Central memory CD4-positive, alpha-beta T cell (primary cell): Measurements from ENCODE around the gene CDH24.

ENCODE experiments used
- DNase-seq: peaks from one replicate; pipeline ENCODE4 v3.0.0; 2022

The CDH24 gene

DNA sequence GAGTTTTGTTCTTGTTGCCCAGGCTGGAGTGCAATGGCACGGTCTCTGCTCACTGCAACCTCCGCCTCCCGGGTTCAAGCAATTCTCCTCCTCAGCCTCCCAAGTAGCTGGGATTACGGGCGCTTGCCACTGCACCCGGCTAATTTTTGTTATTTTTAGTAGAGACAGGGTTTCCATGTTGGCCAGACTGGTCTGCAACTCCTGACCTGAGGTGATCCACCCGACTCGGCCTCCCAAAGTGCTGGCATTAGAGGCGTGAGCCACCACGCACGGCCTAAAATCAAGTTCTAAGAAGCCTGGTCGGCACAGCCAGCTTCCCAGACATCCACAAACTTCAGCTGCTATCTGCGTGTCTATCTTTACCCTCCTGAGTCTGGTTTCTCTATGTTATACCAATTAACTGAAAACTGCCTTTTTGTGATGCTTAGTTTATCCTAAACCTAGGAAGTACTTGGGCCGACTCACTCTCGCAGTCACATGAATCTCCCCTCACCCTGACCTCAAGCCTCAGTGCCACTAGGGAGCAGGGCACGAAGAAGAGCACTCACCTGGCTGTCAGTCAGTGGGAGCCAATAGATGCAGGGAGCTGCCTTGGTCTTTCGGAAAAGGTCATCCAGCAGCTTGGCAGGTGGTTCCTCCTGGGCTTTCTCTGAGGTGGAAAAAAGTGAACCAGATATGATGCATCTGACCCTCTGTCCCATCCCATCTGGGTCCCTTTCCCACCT, 3.4 kb upstream of the CDH24 start:
- no peak for DNase-seq

DNA sequence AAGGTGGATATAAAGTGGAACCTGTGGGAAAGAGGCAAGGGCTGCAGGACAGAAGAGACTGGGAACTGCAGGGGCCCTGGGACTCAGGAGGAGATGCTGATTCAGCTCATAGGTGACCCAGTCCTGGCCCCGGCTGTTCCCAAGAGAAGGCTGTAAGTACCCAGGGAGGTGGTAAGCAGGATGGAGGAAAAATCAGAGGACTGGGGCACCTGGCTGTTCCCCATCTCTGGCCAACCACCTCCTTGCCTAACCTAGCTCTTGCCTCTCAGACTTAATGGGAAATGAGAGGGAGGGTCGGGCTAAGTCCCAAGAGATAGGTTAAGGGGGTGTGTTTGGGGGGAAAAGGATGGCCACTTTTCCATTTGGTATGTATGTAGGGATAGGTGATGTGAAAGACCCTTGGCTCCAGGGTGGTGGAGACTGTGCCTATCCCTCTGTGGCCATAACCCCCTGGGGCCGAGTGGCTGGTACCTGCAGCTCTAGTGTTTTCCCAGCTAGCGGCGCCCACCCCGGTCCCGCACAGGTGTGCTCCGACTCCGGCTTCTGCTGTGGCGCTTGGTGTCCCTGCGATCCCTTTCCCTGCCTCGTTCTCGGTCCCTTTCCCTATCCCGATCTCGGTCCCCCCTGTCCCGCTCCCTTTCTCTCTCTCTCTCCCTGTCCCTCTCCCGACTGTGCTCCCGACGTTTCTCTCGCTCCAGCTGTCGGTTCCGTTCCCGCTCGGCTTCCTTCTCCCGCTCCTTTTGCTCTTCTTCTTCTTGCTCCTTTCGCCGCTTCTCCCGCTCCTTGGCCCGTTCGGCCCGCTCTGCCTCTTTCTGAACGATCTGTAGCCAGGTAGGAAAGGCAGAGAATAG, 1.6 kb upstream of the CDH24 start:
- DNase-seq: no peak

DNA sequence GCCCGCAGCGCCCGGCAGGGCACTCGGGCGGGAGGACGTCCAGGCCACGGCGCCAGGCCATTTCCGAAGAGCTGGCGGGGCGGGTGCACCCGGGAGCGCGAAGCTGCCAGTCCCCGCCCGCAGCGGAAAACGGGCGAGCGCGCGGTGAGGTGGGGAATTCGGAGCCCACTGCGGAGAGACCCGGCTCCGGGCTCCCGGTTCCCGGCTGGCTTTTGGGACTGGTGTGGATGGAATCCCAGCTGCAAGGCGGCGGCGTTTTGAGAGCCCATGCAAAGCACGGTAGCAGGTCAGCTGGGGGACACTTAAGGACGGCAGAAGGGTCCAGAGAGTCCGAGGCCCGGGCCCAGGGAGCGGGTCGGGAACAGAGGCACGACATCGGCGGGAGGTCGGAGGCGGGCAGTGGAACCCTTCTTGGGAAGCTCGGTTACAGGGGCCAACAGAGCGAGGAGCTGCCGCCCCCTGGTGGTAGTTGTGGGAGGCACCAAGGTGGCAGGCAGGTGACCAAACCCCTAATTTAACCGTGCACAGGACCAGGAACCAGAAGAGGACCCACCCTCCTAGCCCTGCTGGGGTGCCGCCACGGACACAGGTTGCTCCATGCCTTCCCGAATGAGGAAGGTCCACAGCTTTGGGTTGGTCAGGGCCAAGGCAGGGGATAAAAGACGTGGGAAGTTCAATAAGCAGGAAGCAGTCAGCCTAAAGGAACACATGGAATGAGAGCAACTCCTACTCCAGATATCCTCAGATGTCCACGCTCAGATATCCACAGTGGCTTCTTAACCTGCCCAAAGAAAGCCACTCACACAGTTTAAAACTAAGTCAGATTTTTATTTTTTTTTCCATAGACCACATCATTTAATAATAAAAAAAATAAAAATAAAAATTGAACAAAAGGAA, 685 bp upstream of the CDH24 start:
- peak; percentile 78 for DNase-seq

DNA sequence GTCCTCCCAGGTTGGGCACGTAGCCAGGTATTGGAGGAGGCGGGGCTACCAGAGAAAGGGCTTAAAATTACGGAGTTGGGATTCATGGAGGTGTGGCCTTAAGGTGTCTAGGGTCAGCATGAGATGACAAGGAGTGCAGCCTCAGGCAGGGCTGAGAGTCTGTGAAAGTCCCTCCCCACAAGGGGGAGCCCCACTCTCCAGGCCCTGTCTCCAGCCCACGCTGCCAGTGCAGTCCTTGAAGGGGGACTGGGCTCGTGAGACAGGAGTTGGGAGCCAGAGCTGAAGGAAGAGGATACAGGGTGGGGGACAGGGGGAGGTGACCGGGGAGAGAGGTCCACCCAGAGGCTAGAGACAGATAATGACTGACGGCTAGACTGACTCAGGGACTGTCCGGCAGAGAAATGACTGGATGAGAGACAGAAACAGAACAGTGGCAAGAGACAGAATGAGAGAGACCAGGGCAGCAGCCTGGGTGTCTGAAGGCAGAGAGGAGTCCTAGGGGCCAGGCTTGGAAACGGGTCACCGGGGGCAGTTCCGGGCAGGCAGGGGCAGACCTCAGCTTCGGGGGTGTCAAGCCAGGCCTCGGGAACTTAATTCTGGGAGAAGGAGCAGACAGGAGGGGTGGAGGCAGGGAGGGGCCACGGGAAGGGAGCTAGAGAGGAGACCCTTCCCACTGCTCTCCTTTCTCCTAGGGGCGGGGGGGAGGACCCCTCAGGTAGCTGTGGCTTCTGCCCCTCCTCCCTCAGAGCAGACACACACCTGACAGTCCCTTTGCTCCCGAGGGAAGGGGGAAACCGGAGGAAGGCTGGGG, 970 bp downstream of the CDH24 start:
- peak; percentile 55 for DNase-seq

DNA sequence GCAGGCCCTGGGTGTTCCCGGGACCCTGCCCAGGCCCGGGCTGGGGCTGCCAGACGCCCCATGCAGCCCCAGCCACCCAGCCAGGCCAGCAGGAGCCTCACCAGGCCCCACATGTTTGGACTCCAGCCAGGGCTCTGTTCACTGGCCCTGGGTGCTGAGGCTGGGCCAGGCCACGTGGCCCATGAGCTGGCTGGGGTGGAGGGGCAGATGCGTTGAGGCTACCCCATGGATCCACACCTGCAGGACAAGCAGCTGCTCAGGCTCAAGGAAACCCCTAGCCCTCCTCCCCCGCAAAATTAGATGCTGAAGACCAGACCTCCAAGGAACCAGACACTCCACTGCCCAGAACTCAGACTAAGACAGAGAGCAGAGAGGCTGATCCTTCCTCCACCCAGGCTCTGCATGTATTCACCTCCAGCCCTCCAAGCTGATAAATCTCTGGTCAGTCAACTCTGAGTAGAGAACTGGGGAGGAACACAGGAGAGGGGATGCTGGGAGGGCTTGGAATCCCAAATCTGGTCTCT, 1.6 kb downstream of the CDH24 start:
- DNase-seq: no peak

DNA sequence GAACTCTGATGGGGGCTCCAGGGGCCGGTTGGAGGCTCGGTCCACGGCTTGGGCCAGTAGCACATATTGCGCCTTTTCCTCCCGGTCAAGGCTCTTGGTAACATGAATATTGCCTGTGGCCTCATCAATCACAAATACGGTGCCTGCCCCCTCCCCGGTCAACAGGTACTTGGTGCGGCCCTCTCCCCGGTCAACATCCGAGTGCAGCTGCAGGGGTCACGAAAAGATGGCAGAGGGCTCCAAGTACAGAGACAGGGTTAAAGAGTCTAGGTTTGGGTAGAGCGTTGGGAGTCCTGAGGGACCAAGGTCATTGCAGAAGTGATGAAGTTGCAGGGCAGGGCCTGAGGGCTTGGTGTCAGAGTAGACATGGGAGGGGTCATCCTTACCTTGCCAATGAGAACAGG, 2.2 kb downstream of the CDH24 start:
- no peak for DNase-seq

DNA sequence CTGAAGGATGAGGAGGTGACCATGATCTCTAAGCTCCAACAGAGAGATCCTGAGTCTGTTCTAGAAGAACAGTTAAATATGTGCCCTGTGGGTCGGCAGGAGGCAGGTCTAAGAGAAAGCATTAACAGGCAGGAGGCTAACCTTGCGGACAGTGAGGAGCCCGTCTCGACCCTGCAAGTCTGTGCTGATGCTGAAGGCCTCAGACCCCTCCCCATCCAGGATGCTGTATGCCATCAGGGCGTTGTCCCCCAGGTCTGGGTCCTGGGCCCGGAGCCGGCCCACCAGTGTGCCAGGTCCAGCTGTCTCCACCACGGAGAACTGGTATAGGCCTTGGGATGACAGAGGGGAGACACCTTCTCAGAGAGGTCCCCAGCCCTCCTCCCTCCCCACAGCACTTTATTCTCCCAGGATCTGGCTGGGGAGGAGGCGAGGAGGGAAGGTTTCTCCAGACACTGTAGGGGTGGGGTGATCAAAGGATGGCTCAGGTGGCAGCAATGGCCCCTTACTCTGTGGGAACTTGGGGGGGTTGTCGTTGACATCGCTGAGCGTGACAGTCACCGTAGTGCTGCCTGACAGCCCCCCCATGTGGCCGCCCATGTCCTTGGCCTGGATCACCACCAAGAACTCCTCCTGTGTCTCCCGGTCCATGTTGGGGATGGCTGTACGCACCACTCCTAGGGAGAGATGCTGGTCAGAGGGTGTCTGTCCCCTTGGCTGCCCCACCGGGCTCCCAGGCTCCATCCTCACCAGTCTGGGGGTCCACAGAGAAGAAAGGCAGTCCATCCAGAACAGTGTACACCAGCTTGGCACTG, 3.1 kb downstream of the CDH24 start:
- DNase-seq: no peak

DNA sequence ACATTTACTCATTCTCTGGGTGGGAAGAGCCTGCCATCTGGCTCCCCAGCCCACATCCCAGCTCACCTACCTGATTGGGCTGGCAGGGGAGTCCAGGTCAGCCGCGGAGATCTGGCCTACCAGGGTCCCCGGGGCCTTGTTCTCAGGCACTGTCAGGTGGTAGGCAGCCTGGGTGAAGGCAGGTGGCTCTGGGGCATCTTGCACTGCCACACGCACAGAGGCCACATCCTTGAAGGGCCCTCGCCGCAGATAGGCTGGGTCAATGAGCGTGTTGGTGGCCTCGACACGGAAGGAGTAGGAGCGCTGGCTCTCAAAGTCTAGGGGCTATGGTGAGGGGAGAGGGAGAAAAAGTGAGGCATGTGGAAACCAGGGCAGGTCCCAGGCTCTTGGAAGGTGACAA, 3.9 kb downstream of the CDH24 start:
- DNase-seq: no peak

DNA sequence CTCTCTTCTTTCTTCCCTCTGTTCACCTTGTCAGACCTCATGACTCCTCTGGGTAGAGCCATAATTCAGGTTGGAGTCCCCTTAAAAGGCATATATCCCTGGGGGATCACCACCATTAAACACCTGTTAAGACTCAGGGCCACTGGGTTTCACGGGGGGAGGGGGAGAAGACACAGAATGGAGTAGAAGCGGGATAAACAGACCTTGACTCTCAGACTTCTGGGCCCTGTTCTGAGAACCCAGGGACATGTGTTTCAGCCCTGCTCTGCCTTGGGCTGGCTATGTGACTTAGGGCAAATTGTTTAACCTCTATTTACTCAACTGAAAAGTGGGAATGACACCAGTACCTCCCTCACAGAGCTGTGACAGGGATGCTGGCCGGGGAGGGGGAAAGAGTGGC, 4.6 kb downstream of the CDH24 start:
- no peak for DNase-seq

DNA sequence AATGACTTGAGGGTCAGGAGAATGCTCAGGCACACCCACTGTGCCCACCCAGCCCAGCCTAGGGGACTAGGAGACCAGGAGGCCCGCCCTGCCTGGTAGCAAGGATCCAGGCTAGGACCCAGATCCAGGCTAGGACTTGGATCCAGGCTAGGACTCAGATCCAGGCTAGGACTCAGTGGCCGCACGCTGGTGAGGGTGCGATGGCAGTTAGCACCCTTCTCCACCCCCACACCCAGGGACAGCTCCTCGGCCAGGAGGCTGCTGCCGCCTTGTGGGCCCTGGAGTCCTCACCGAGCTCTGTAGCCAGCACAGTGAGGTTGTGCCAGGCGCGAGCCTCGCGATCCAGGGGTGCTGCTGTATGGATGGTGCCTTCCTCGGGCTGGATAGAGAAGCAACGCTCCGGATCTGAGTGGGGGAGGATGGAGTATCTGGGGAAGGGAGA, 5.1 kb downstream of the CDH24 start:
- no peak for DNase-seq

DNA sequence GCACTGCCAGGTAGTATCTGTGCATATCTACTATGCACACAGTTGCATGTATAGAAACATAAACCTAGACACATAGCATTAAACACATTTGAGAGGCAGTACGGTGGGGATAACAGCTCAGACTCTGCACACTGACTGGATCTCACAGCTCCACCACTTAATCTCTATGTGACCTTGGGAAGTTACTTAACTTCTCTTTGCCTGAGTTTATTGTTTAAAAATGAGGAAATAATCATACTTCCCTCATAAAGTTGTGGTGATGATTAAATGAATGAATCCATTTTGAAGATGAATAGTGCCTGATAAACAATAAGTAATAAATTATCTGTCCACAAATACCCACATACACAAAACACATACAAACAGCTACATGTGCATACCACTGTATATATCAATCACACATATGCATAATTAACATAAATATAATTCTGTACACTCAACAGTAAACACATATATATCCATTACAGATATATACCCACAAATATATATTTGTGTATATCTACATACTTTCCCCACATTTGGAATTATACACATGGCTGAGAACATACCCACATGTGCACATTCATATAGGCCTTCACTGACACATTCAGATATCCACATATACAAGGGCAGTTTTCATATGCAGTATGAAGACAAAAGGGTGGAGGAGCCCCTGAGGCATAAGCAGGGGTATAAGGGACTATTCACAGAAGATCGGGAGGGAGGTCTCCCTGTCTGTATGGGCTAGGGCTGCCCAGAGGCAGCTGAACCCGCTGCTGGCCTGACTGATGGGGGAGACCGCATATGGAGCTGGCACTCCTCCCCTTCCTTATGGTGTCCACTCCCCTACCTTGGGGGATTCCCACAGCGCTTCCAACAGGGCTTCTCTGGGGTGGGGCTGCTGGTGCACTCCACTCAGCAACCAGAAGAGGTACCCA, 5.9 kb downstream of the CDH24 start:
- no peak for DNase-seq

DNA sequence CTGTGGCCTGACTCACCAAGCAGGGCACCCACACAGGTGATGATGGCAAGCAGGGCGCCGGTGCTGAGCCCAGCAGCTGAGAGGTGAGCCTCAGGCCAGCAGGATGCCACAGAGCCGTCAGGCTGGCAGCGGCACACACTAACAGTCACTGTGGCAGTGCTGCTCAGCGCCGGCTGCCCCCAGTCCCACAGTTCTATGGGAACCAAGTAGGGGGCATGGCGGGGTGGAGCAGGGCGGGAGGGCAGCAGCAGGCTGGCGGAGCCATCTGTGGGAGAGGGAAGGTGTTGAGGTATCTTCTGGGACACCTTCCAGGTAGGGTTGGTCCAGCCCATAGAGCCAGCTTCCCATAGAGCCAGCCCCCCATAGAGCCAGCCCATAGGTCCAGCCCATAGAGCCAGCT, 8.3 kb downstream of the CDH24 start:
- DNase-seq: no peak

DNA sequence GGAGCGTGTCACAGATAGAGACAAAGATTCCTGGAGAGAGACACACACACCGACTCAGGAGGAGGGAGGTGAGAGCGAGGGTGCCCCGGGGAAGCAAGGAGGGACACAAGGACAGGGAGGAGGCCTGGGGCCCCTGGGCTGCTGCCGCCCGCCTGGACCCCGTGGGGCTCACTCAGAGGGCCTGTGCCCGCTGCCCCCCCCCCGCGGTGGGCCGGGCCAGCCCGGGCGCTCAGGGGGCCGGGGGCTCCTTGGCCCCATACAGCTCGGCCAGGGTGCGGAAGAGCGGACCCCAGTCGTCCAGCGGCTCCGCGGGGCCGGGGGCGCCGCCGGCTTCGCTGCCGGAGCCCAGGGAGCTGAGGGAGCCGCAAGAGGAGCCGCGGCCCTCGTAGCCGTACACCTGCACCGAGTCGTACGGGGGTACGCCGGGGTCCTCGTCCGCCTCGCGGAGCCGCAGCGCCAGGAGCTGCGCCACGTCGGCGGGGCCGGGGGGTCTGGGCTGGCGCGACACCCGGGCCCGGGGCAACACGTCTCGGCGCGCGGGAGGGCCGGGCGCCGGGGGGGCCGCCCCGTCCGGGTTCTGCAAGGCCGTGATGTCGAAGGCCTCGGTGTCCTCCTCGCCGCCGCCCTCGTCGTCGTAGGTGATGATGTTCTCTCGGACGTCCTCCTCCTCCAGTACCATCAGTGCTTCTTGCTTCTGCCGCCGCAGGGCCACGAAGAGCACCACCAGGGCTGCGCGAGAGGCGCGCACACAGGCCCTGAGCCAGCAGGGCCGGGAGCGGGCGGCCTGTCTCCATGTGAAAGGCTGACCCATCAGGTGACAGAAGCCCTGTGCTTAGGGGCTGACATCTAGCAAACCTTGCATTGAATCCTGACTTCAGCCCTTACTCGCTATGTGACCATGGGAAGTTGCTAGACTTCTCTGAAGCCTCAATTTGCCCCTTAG, 9.3 kb downstream of the CDH24 start:
- no peak for DNase-seq

DNA sequence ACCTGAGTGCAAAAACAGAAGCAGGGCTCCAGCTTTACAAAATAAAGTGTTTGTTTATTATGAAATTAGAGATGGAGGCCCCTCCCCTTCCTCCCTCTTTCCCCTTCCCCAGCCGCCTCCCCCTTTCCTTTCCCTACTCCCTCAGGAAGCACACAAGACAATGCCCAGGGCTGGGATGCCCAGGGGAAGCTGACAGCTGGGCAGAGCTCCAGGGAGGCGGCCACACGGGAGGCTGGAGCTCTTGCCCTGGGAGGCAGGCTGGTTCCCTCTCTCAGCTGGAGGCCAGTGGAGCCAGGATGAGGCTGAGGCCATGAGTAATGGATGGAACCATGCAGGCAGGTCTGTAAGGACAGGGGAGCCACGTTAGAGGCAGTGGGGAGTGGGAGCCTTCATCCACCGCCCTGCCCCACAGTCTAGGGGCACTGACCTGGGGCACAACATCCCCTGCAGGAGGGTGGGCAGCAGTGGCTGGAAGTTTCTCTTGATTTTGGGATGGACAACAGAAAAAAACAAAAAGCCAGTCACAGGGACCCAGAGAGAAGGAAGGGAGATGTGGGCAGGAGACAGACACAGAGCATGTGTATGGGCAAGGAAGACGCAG, 10.2 kb downstream of the CDH24 start:
- DNase-seq: no peak

DNA sequence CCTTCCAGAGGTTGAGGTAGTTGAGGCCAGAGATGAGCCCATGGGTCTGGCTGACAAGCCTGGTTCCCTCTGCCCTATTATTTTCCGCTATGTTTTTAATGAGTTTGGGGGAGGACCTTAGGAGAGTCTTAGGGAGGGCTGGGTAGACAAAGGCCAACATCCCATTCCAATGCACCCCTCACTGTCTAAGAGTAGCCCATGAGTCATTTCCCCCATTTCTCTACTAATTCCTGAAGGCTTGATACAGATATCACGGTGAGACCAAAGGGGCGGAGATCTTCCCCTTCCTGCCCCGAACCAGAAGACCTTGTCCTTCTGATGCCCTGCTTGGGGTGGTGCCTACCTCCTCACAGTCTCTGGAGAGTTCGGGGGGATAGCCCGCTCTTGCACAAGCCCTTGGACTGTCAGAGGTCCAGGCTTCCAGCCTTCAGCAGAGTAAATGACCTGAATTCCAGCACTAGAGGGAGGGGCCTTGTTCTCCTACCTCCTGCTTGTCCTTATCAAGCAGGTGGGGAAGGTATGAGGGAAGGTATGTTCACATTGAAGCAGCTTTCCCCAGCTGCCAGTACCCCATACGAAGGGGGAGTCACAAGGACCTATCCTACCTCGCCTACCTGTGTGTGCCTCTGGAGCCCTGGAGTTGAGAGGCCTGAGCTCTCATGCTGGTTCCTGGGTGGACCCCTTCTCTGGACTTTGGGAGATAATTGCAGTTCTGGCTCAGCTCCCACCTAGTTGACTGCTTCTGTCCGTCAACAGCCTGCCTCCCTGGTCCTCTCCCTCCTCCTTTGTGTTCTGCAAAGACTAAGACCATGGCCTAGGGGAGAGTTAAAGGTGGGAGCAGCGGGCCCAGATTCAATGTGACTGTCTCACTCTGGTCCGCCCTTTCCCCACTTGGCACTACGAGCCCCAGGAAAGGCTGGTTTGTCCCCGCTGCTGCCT, 11.6 kb downstream of the CDH24 start:
- no peak for DNase-seq

DNA sequence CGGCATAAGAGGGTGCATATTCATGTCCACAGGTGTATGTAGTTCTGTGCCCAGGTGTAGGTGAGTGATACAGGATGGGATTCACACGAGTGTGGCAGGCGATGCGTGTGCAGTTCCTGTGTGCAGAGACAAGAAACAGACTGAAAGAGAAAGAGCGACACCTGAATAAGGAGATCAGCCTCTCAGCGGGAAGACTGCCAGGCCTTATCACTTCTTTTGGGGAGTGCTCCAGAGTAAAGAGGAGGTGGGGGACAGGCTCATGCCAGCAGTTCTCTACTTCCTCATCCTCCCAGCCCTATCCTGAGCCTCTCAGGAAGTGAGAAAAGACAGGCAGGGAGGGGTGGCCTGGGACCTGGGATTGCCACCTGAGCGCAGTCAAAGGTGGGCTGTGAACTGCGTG, 12.5 kb downstream of the CDH24 start:
- no peak for DNase-seq

DNA sequence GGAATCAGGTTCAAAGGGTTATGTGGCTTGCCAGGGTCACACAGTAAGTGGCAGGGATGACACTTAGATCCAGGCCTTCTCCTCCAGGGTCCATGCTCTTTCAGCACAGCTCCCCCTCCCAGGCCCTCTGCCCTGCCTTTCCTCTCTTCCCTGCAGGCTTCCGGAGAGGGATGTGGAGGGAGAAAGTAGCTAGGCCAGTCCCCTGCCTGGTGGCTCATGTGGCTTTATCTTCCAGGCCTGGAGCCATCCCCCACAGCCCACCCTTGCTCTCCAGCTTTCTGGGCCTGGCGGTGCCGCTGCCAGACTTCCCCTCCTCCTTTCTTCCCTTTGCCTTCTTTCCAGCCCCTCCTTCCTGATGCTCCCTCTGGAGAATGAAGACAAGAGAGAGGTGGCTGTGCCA, 13.6 kb downstream of the CDH24 start:
- DNase-seq: no peak
